GM12878 (cell line): ENCODE data around the gene SKP2. TPM values are rescaled to one million over a fixed set of nuclear protein-coding genes. Genes with fewer than 3 reads are reported as not detected.

Experiments used
- ATAC-seq: fragments of 200-7000 bp; cut with Tn5 transposase; 3 replicates; pipeline ENCODE4 v1.9.1; 2020; ENCODE audit warnings: mild to moderate bottlenecking, moderate library complexity
- BruUV-seq: library from RNA; stranded (reverse); fragments of 400-500 nt; replicated peaks from 2 replicates; lab custom pipeline; 2021; lab: Mats Ljungman, UMichigan
- CTCF ChIA-PET: fragments of 300-600 bp; sonication (Branson Sonifier 250); formaldehyde crosslinking; extraction: SDS; loops from one replicate; lab custom pipeline; 2021; ENCODE audit warnings: inconsistent platforms; lab: Yijun Ruan, JAX
- POLR2A ChIA-PET: fragments of 350-600 bp; formaldehyde crosslinking; extraction: SDS; loops from one replicate; lab custom pipeline; 2021; ENCODE audit warnings: inconsistent platforms; lab: Charles Lee
- RAD21 ChIA-PET: fragments of 300-600 bp; sonication (Branson Sonifier 250); formaldehyde crosslinking; loops from one replicate; lab custom pipeline; 2023; ENCODE audit warnings: antibody characterized with exemption; ENCODE audit not compliant: unreplicated experiment; lab: Charles Lee
- SMC1A ChIA-PET: fragments of 300-600 bp; sonication (Branson Sonifier 250); formaldehyde crosslinking; loops from one replicate; lab custom pipeline; 2023; ENCODE audit not compliant: unreplicated experiment, uncharacterized antibody; lab: Charles Lee
- DNase-seq: peaks from one replicate; pipeline ENCODE4 v3.0.0-alpha.2; 2011; ENCODE audit warnings: low read depth, low spot score
- FAIRE-seq: peaks from 3 replicates; lab custom pipeline; 2011; peaks lifted over from hg19 to GRCh38; lab: Jason Lieb, UNC
- H2AFZ ChIP-seq: 2 replicates; pipeline ENCODE4 v1.6.0; 2011; ENCODE audit warnings: low read depth, low read length, control low read depth; ENCODE audit not compliant: control insufficient read depth
- H3K27ac ChIP-seq: 2 replicates; pipeline ENCODE4 v1.5.1; 2011; ENCODE audit warnings: control low read depth; ENCODE audit not compliant: control insufficient read depth, insufficient read depth
- H3K27me3 ChIP-seq, 2 experiments: replicated peaks in 1 of 2; 2 replicates each; pipeline versions ENCODE4 v1.6.0 to v1.6.1; 2011; ENCODE audit warnings: low read length in 1 of 2; ENCODE audit not compliant: control insufficient read depth in 2 of 2, insufficient read depth in 2 of 2
- H3K36me3 ChIP-seq, 2 experiments: 2 replicates each; pipeline ENCODE4 v1.5.1; 2011; ENCODE audit warnings: low read length in 1 of 2; ENCODE audit not compliant: control insufficient read depth in 2 of 2, insufficient read depth in 2 of 2
- H3K4me1 ChIP-seq: 2 replicates; pipeline ENCODE4 v1.6.1; 2011; ENCODE audit warnings: mild to moderate bottlenecking, low read length, moderate library complexity, mixed read lengths; ENCODE audit not compliant: control insufficient read depth, insufficient read depth
- H3K4me2 ChIP-seq: 2 replicates; pipeline ENCODE4 v1.6.0; 2011; ENCODE audit warnings: control low read depth; ENCODE audit not compliant: control insufficient read depth, insufficient read depth
- H3K4me3 ChIP-seq: fragments of 200-600 bp; sonication (generic); 2 replicates; pipeline ENCODE4 v1.5.1; 2016
- H3K79me2 ChIP-seq: 2 replicates; pipeline ENCODE4 v1.6.0; 2011; ENCODE audit warnings: low read length; ENCODE audit not compliant: control insufficient read depth, insufficient read depth
- H3K9ac ChIP-seq: 2 replicates; pipeline ENCODE4 v1.8.0; 2011; ENCODE audit warnings: low read length, control low read depth, mixed read lengths; ENCODE audit not compliant: control insufficient read depth, insufficient read depth
- H3K9me3 ChIP-seq: replicated peaks from 3 replicates; pipeline ENCODE4 v1.5.1; 2011; ENCODE audit warnings: mild to moderate bottlenecking, low read length; ENCODE audit not compliant: control insufficient read depth, insufficient read depth
- H4K20me1 ChIP-seq: 2 replicates; pipeline ENCODE4 v1.6.0; 2011; ENCODE audit not compliant: control insufficient read depth, insufficient read depth
- BCL11A ChIP-seq: IDR thresholded peaks from 2 replicates; pipeline ENCODE4 v1.6.1; 2011; ENCODE audit warnings: low read depth, low read length
- EED ChIP-seq: sonication (generic); IDR thresholded peaks from 2 replicates; pipeline ENCODE4 v1.6.1; 2016; ENCODE audit warnings: antibody characterized with exemption, low read depth
- JUND ChIP-seq: IDR thresholded peaks from 2 replicates; pipeline ENCODE4 v1.6.1; 2012; ENCODE audit warnings: low read depth, mild to moderate bottlenecking, low read length, improper control_type of control experiment, moderate library complexity
- MLLT1 ChIP-seq: fragments of 450-650 bp; IDR thresholded peaks from 2 replicates; pipeline ENCODE4 v1.6.1; 2016; ENCODE audit warnings: mild to moderate bottlenecking
- NR2F1 ChIP-seq: fragments of 450-650 bp; conservative IDR thresholded peaks from 2 replicates; pipeline ENCODE4 v1.6.1; 2017; ENCODE audit warnings: mild to moderate bottlenecking
- PAX5 ChIP-seq: IDR thresholded peaks from 2 replicates; pipeline ENCODE4 v1.6.1; 2011; ENCODE audit warnings: low read depth, low read length, borderline replicate concordance
- PBX3 ChIP-seq: IDR thresholded peaks from 2 replicates; pipeline ENCODE4 v1.6.1; 2011; ENCODE audit warnings: mild to moderate bottlenecking, low read depth, low read length, moderate library complexity; ENCODE audit not compliant: insufficient replicate concordance
- POU2F2 ChIP-seq: IDR thresholded peaks from 3 replicates; pipeline ENCODE4 v1.6.1; 2011; ENCODE audit warnings: low read depth, mild to moderate bottlenecking, low read length, borderline replicate concordance
- RCOR1 ChIP-seq: conservative IDR thresholded peaks from 2 replicates; pipeline ENCODE4 v1.6.1; 2012; ENCODE audit warnings: low read depth, low read length, improper control_type of control experiment
- SMC3 ChIP-seq: IDR thresholded peaks from 2 replicates; pipeline ENCODE4 v1.6.1; 2011; ENCODE audit warnings: low read length, improper control_type of control experiment, borderline replicate concordance
- SP1 ChIP-seq: IDR thresholded peaks from one replicate; pipeline ENCODE4 v1.6.1; 2011; ENCODE audit warnings: low read depth, low read length
- SRF ChIP-seq, 2 experiments: IDR thresholded peaks; 2 replicates each; pipeline ENCODE4 v1.6.1; 2011; ENCODE audit warnings: low read depth in 2 of 2, low read length in 2 of 2, mild to moderate bottlenecking in 1 of 2, moderate library complexity in 1 of 2
- ZNF207 ChIP-seq: fragments of 450-650 bp; IDR thresholded peaks from 2 replicates; pipeline ENCODE4 v1.6.1; 2014; ENCODE audit warnings: antibody characterized with exemption, mild to moderate bottlenecking, borderline replicate concordance
- ZNF217 ChIP-seq: fragments of 450-650 bp; IDR thresholded peaks from 2 replicates; pipeline ENCODE4 v1.6.1; 2017; ENCODE audit warnings: antibody characterized with exemption, mild to moderate bottlenecking
- ZSCAN29 ChIP-seq: fragments of 450-650 bp; IDR thresholded peaks from 2 replicates; pipeline ENCODE4 v1.6.1; 2017; ENCODE audit warnings: mild to moderate bottlenecking, moderate library complexity
- ZZZ3 ChIP-seq: IDR thresholded peaks from 2 replicates; pipeline ENCODE4 v1.6.1; 2011; ENCODE audit warnings: low read depth; ENCODE audit not compliant: control insufficient read depth, insufficient read length
- WGBS: methylation state at CpG from one replicate; pipeline ENCODE4 v1.1.6; 2016; ENCODE audit warnings: low lambda C conversion rate; ENCODE audit not compliant: insufficient replicate concordance, insufficient coverage; ENCODE audit errors: missing lambda C conversion rate; 5-methylcytosine and 5-hydroxymethylcytosine counted together
- in situ Hi-C: fragments of 300-500 bp; cut with MboI; formaldehyde crosslinking; loops from 9 replicates; pipeline ENCODE4 v1.14.3; 2018; ENCODE audit warnings: mixed read lengths
- intact Hi-C: fragments of 100-400 bp; cut with micrococcal nuclease; formaldehyde crosslinking; loops from one replicate; pipeline ENCODE4 v1.14.2; 2022; ENCODE audit not compliant: unreplicated experiment
- polyA plus RNA-seq, 11 experiments: library from polyadenylated mRNA; depleted of rRNA in 4 of 11; unstranded in 6 of 11; stranded (reverse) in 5 of 11; fragments of >200 nt; fragmentation: Nextera tagmentation in 4 of 11; fragmentation: Illumina TruSeq in 1 of 11; extraction: Ambion mirVana in 4 of 11; extraction: Trizol in 1 of 11; gene quantifications; 1 replicate in 1 of 11; 2 replicates in 10 of 11; pipeline versions ENCODE4 v1.2.1 to v1.2.3, GENCODE V29; 2011 to 2016; ENCODE audit warnings: inconsistent platforms in 2 of 11, missing spikeins in 2 of 11, low read depth in 1 of 11
- total RNA-seq, 4 experiments: library from RNA; depleted of rRNA in 3 of 4; stranded (reverse); fragments of >200 nt in 3 of 4; fragmentation: Illumina TruSeq in 1 of 4; extraction: Trizol in 1 of 4; gene quantifications; 2 replicates each; pipeline versions ENCODE4 v1.2.1 to v1.2.3, GENCODE V29; 2013 to 2021

The SKP2 gene
- total and polyA plus RNA-seq, 10 of the 15 experiments (the other 5 are each of a cell fraction or from before 2014, with no cell fraction given) = 13.9 to 50.8 (median 36.9) TPM

GRCh38 chr5:36111238-36111637 is 40.7 kb upstream of the SKP2 start:
- peaks cover 0 to 2% of the 10 kb centered on the region in 2 experiments; a peak in 3 of 4 replicates for H3K36me3 ChIP-seq
- CTCF ChIA-PET = interaction anchor here (0.7 to 1.2 kb wide), 3 partner anchors 15 to 33 kb away, joined by 3 to 5 read pairs (median 4); no protein-coding TSS in a partner anchor
- no peak for FAIRE-seq

More at GRCh38 chr5:36111238-36111637, 40.7 kb upstream of the SKP2 start:
- DNase-seq (no peak), ATAC-seq (no peak)
- Histone ChIP-seq H3K9ac (no peak overlapping the region), H3K9me3 (no peaks in the 10 kb centered on the region), H3K4me1 (no peaks in the 10 kb centered on the region), H3K4me3 (no peak overlapping the region), H3K27ac (no peak overlapping the region), H3K27me3 (no peaks in the 10 kb centered on the region), H3K4me2 (no peak overlapping the region), H4K20me1 (no peaks in the 10 kb centered on the region), H3K79me2 (no peaks in the 10 kb centered on the region), H2AFZ (no peak overlapping the region)
- no TSS peak for BruUV-seq
- no peak for TF ChIP-seq ZZZ3
- no peak for TF ChIP-seq EED
- no peak for TF ChIP-seq SP1
- TF ChIP-seq ZSCAN29 = no peak
- no peak for TF ChIP-seq POU2F2
- no peak for TF ChIP-seq RCOR1
- no peak for TF ChIP-seq PAX5
- no peak for TF ChIP-seq SMC3
- TF ChIP-seq BCL11A = no peak
- TF ChIP-seq SRF (IDR thresholded peaks at IDR 0.05; ENCODE audit: low read depth in 2 of 2, low read length in 2 of 2) = no peak
- TF ChIP-seq NR2F1 = no peak
- no peak for TF ChIP-seq PBX3
- TF ChIP-seq JUND = no peak
- no peak for TF ChIP-seq MLLT1
- no peak for TF ChIP-seq ZNF207
- no peak for TF ChIP-seq ZNF217
- WGBS = 100% methylated on average over 1 of the region's 1 CpG
- ChIA-PET SMC1A (no interaction called here), RAD21 (no interaction called here), POLR2A (no interaction called here)
- in situ Hi-C loops = no loop called here
- intact Hi-C loops = no loop called here
